Pericardium fibroblast (primary cell): ENCODE results near the gene ABCB10. TPM values are rescaled to one million over a fixed set of nuclear protein-coding genes. Genes with fewer than 3 reads are reported as not detected.

ENCODE experiments used
- total RNA-seq: library from RNA; depleted of rRNA; stranded (reverse); fragments of >200 nt; gene quantifications from 2 replicates; pipeline ENCODE4 v1.2.3, GENCODE V29; 2015

Gene ABCB10
- 13.5 and 15.2 TPM in 2 replicates for total RNA-seq

GRCh38 chr1:229558460-229559335 is at the start of gene ABCB10:
ABCB10 (minus strand) TSS chr1:229558707; CDS start chr1:229558652, 55 bp downstream.

GRCh38 chr1:229507951-229508822 is 50.3 kb downstream of the ABCB10 start, which contains the start of gene NUP133:
NUP133 (minus strand) TSS chr1:229508341; CDS start chr1:229508249, 92 bp downstream.

Other genes with a start within 250 kb of the ABCB10 start
- 4.3 and 6.0 TPM in 2 replicates for gene CCSAP, start 215.7 kb downstream of the ABCB10 start, total RNA-seq
- gene ACTA1, start 124.6 kb downstream of the ABCB10 start, total RNA-seq: 9.8 TPM in 1 of 2 replicates, not detected in the other
- gene NUP133, start 50.4 kb downstream of the ABCB10 start, total RNA-seq: 20.9 and 25.4 TPM in 2 replicates
- 8.9 and 10.5 TPM in 2 replicates for gene TAF5L, start 67.4 kb upstream of the ABCB10 start, total RNA-seq
- 4.8 and 5.8 TPM in 2 replicates for gene URB2, start 67.5 kb upstream of the ABCB10 start, total RNA-seq